ENCODE data around the gene MTMR3.

MTMR3 gene

GRCh38 chr22:30024231-30024630 is 141.3 kb downstream of the MTMR3 start:
- TF ChIP-seq ZFX (IDR thresholded peaks at IDR 0.05; ENCODE audit: borderline replicate concordance), result no peak
- no peak for TF ChIP-seq CTCF (IDR thresholded peaks at IDR 0.05)
- no peak overlapping the region for H3K27ac ChIP-seq

GRCh38 chr22:30025221-30025620 is 142.2 kb downstream of the MTMR3 start:
- H3K27ac ChIP-seq, result no peak overlapping the region
- TF ChIP-seq CTCF (IDR thresholded peaks at IDR 0.05) (no peak), ZFX (IDR thresholded peaks at IDR 0.05; ENCODE audit: borderline replicate concordance) (no peak)

- TF ChIP-seq ZFX (IDR thresholded peaks at IDR 0.05; ENCODE audit: borderline replicate concordance) (no peak), CTCF (IDR thresholded peaks at IDR 0.05) (no peak)
- H3K27ac ChIP-seq, result no peak overlapping the region
Measured at GRCh38 chr22:30026756-30027155, 143.8 kb downstream of the MTMR3 start.

- H3K27ac ChIP-seq, result no peak overlapping the region
- TF ChIP-seq ZFX (IDR thresholded peaks at IDR 0.05; ENCODE audit: borderline replicate concordance), result no peak
- no peak for TF ChIP-seq CTCF (IDR thresholded peaks at IDR 0.05)
Measured at GRCh38 chr22:30027169-30027568, 144.2 kb downstream of the MTMR3 start.

GRCh38 chr22:30027791-30028190 is 144.8 kb downstream of the MTMR3 start:
- no peak for TF ChIP-seq CTCF (IDR thresholded peaks at IDR 0.05)
- TF ChIP-seq ZFX (IDR thresholded peaks at IDR 0.05; ENCODE audit: borderline replicate concordance), result no peak
- H3K27ac ChIP-seq, result no peak overlapping the region

GRCh38 chr22:30028731-30029130 is 145.8 kb downstream of the MTMR3 start:
- H3K27ac ChIP-seq, result no peak overlapping the region
- TF ChIP-seq ZFX (IDR thresholded peaks at IDR 0.05; ENCODE audit: borderline replicate concordance), result no peak
- TF ChIP-seq CTCF (IDR thresholded peaks at IDR 0.05), result no peak

GRCh38 chr22:30029512-30029911 is 146.5 kb downstream of the MTMR3 start:
- no peak for TF ChIP-seq CTCF (IDR thresholded peaks at IDR 0.05)
- TF ChIP-seq ZFX (IDR thresholded peaks at IDR 0.05; ENCODE audit: borderline replicate concordance), result no peak
- H3K27ac ChIP-seq, result no peak overlapping the region

All from 22Rv1 (cell line).